ENCODE data around the gene LVRN. TPM values are rescaled to one million over a fixed set of nuclear protein-coding genes. Genes with fewer than 3 reads are reported as not detected.
A peak's percentile ranks its signal among the peaks of the same experiment; 100 is the strongest.

Gene LVRN
- total and polyA plus RNA-seq, 2 of the 4 experiments (the other 2 are of a cell fraction): 0.10 to 0.18 TPM

DNA sequence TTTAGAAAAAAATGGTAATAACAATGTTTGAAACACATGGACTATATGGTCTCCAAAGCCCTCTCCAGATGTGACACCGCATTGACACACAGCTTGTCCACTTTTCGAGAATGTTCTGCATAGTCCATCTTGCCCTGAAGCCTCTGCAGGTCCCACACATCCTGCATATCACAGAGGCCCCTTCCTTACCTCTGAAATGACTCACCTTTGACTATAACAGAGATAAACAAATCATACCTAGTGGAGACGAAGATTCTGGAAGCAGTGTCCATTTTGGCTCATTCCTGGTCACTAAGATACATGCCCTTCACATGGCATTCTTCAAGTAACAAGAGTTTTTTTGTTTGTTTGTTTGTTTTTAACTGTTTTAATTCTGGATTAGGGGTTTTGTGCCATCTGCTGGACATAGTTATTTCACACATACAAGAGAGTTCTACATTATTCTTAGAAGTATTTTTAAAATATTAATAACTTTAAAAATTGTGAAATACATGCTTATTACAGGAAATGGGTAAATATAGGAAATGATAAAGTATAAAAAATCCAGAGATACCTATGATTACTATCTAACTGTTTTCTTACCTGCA is 75.1 kb downstream of the LVRN start:
- 94% methylated on average over 2 of the region's 3 CpGs; no CpG with 5 or more reads in 1 of the 2 experiments for WGBS, 2 experiments (ENCODE audit: extremely low coverage in 2 of 2, insufficient read length in 1 of 2)
- Histone ChIP-seq H3K9me3 (ENCODE audit: control insufficient read depth, insufficient read depth, low read length) (no peaks in the 10 kb centered on the region), H3K4me2 (ENCODE audit: low read depth, low read length) (no peak overlapping the region), H3K79me1 (ENCODE audit: low read depth in 1 of 2, low read length in 2 of 2) (no peaks in the 10 kb centered on the region), H2AK5ac (ENCODE audit: low read depth, low read length) (no peak overlapping the region), H4K91ac (ENCODE audit: insufficient read depth, low read depth, low read length) (no peak overlapping the region), H2BK15ac (ENCODE audit: low read depth, low read length) (no peak overlapping the region), H3K36me3 (ENCODE audit: control insufficient read depth, insufficient read depth, low read length) (no peaks in the 10 kb centered on the region), H3K27me3 (ENCODE audit: control insufficient read depth, insufficient read depth, low read length) (peaks cover 7% of the 10 kb centered on the region; the same call in 1 of the 2 replicates), H3K27ac (ENCODE audit: insufficient read depth, low read length) (no peak overlapping the region), H4K8ac (ENCODE audit: low read depth in 2 of 2, low read length in 2 of 2) (no peak overlapping the region), H3K4me3 (ENCODE audit: insufficient read depth, low read depth, low read length) (no peak overlapping the region), H3K23ac (ENCODE audit: low read depth, low read length) (no peak overlapping the region), H2BK5ac (ENCODE audit: low read depth, low read length, poor library complexity, severe bottlenecking) (no peak overlapping the region), H3K14ac (replicated peaks; ENCODE audit: low read depth, low read length) (no peak overlapping the region), H3K4me1 (ENCODE audit: control insufficient read depth, insufficient read depth, low read length) (no peaks in the 10 kb centered on the region), H3K56ac (ENCODE audit: extremely low read depth, insufficient read depth, low read length) (no peak overlapping the region), H4K20me1 (ENCODE audit: insufficient read depth, low read length) (no peaks in the 10 kb centered on the region), H2AFZ (replicated peaks; ENCODE audit: low read length, poor library complexity) (no peak overlapping the region), H3K4ac (ENCODE audit: low read depth, low read length) (no peak overlapping the region), H2BK120ac (ENCODE audit: low read depth, low read length) (no peak overlapping the region), H3K18ac (ENCODE audit: low read depth, low read length) (no peak overlapping the region), H4K5ac (ENCODE audit: low read depth, low read length) (no peak overlapping the region), H2BK20ac (ENCODE audit: low read depth, low read length) (no peak overlapping the region), H3K9ac (ENCODE audit: low read depth, low read length) (no peak overlapping the region), H3K9me1 (ENCODE audit: insufficient read depth, low read length) (no peaks in the 10 kb centered on the region), H2AK9ac (replicated peaks; ENCODE audit: low read depth, low read length, poor library complexity) (no peak overlapping the region)
- intact Hi-C loops (cut with micrococcal nuclease) (no loop called here), in situ Hi-C loops (cut with MboI; ENCODE audit: low sequenced_read_pairs) (no loop called here), dilution Hi-C loops (cut with HindIII; ENCODE audit: low sequenced_read_pairs, unreplicated experiment) (no loop called here)
- DNase-seq (no peak), ATAC-seq (ENCODE audit: low read depth) (no peak)
- ChIA-PET CTCF (interaction anchor here (0.6 kb wide), 1 partner anchor 1541 kb away, joined by 4 read pairs; no protein-coding TSS in a partner anchor), POLR2A (ENCODE audit: unreplicated experiment) (no interaction called here)
- TF ChIP-seq NFE2L2 (IDR thresholded peaks at IDR 0.05; ENCODE audit: low read depth, low read length) (no peak), USF2 (IDR thresholded peaks at IDR 0.05; ENCODE audit: low read depth, low read length) (no peak), SMC3 (IDR thresholded peaks at IDR 0.05; ENCODE audit: low read depth, low read length) (0 out of 2 replicates have a peak, but pooled peaks have one; percentile 17), RAD21 (IDR thresholded peaks at IDR 0.05; ENCODE audit: low read length) (0 out of 2 replicates have a peak, but pooled peaks have one; percentile 14), FOS (IDR thresholded peaks at IDR 0.05; ENCODE audit: low read depth, low read length) (no peak), BHLHE40 (IDR thresholded peaks at IDR 0.05; ENCODE audit: low read depth, low read length) (no peak), POLR2A (IDR thresholded peaks at IDR 0.05; ENCODE audit: low read depth, low read length) (no peak)
- TF ChIP-seq, protein P1, sequence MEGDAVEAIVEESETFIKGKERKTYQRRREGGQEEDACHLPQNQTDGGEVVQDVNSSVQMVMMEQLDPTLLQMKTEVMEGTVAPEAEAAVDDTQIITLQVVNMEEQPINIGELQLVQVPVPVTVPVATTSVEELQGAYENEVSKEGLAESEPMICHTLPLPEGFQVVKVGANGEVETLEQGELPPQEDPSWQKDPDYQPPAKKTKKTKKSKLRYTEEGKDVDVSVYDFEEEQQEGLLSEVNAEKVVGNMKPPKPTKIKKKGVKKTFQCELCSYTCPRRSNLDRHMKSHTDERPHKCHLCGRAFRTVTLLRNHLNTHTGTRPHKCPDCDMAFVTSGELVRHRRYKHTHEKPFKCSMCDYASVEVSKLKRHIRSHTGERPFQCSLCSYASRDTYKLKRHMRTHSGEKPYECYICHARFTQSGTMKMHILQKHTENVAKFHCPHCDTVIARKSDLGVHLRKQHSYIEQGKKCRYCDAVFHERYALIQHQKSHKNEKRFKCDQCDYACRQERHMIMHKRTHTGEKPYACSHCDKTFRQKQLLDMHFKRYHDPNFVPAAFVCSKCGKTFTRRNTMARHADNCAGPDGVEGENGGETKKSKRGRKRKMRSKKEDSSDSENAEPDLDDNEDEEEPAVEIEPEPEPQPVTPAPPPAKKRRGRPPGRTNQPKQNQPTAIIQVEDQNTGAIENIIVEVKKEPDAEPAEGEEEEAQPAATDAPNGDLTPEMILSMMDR (conservative IDR thresholded peaks at IDR 0.05; ENCODE audit: low read depth, low read length): peak; percentile 25; the same call in 1 of the 2 replicates
- no TSS peak for BruUV-seq (replicated peaks)
